CD14-positive monocyte (primary cell): ENCODE data around the gene DMAC1. TPM values are rescaled to one million over a fixed set of nuclear protein-coding genes. Genes with fewer than 3 reads are reported as not detected.

Source experiments
- DNase-seq, 3 donors: peaks; one replicate each; pipeline ENCODE4 v3.0.0-alpha.2; 2011 to 2022
- H2AFZ ChIP-seq: 2 replicates; pipeline ENCODE4 v1.6.0; 2012; ENCODE audit warnings: mild to moderate bottlenecking, low read depth, low read length, inconsistent platforms; ENCODE audit not compliant: insufficient read depth, poor library complexity, severe bottlenecking
- H3K27ac ChIP-seq, 2 donors: 1 replicate in 1 of 2; 2 replicates in 1 of 2; pipeline ENCODE4 v1.5.1; 2012 to 2013; ENCODE audit warnings: low read length in 2 of 2, control low read depth in 1 of 2, inconsistent platforms in 1 of 2, low read depth in 1 of 2, mild to moderate bottlenecking in 1 of 2
- H3K27me3 ChIP-seq, 2 donors: one replicate each; pipeline versions ENCODE4 v1.6.0 to v1.6.1; 2011 to 2013; ENCODE audit warnings: low read length in 2 of 2; ENCODE audit not compliant: control insufficient read depth in 2 of 2, insufficient read depth in 2 of 2
- H3K36me3 ChIP-seq, 2 donors: replicated peaks in 1 of 2; 1 replicate in 1 of 2; 2 replicates in 1 of 2; pipeline versions ENCODE4 v1.5.1 to v1.6.1; 2012 to 2013; ENCODE audit warnings: low read length in 2 of 2, control low read depth in 1 of 2, inconsistent platforms in 1 of 2, mild to moderate bottlenecking in 1 of 2; ENCODE audit not compliant: insufficient read depth in 2 of 2, control insufficient read depth in 1 of 2
- H3K4me1 ChIP-seq, 2 donors: 1 replicate in 1 of 2; 2 replicates in 1 of 2; pipeline versions ENCODE4 v1.5.1 to v1.6.1; 2012 to 2013; ENCODE audit warnings: low read length in 2 of 2, control low read depth in 1 of 2, inconsistent platforms in 1 of 2, mild to moderate bottlenecking in 1 of 2, moderate library complexity in 1 of 2; ENCODE audit not compliant: insufficient read depth in 2 of 2, control insufficient read depth in 1 of 2
- H3K4me2 ChIP-seq: replicated peaks from 2 replicates; pipeline ENCODE3; 2012; ENCODE audit warnings: low read length, moderate library complexity, mild to moderate bottlenecking; ENCODE audit not compliant: poor library complexity, severe bottlenecking; ENCODE audit errors: extremely low read depth
- H3K4me3 ChIP-seq, 3 experiments: fragments of 200-600 bp in 1 of 3; sonication (generic) in 1 of 3; replicated peaks in 1 of 3; 1 replicate in 2 of 3; 2 replicates in 1 of 3; pipeline ENCODE4 v1.5.1; 2011 to 2013; ENCODE audit warnings: low read length in 3 of 3, mild to moderate bottlenecking in 3 of 3, control low read depth in 2 of 3, low read depth in 2 of 3, inconsistent platforms in 1 of 3, moderate library complexity in 1 of 3
- H3K79me2 ChIP-seq: 2 replicates; pipeline ENCODE4 v1.6.0; 2012; ENCODE audit warnings: mild to moderate bottlenecking, control low read depth, inconsistent platforms, low read length, moderate library complexity; ENCODE audit not compliant: insufficient read depth
- H3K9ac ChIP-seq: 2 replicates; pipeline ENCODE4 v1.6.0; 2017; ENCODE audit warnings: low read length, mild to moderate bottlenecking; ENCODE audit not compliant: insufficient read depth, poor library complexity, severe bottlenecking
- H3K9me3 ChIP-seq, 2 donors: replicated peaks in 1 of 2; 1 replicate in 1 of 2; 2 replicates in 1 of 2; pipeline versions ENCODE4 v1.5.1 to v1.6.1; 2012 to 2013; ENCODE audit warnings: low read length in 2 of 2, control low read depth in 1 of 2; ENCODE audit not compliant: control insufficient read depth in 1 of 2, insufficient read depth in 1 of 2
- H4K20me1 ChIP-seq: 2 replicates; pipeline ENCODE4 v1.6.0; 2012; ENCODE audit warnings: mild to moderate bottlenecking, low read length, control low read depth, moderate library complexity; ENCODE audit not compliant: insufficient read depth
- H3K27ac Mint-ChIP-seq, 7 donors: one replicate each; pipeline ENCODE4 v1.8.0; 2020; ENCODE audit warnings: mild to moderate bottlenecking in 7 of 7, mixed read lengths in 7 of 7, moderate library complexity in 6 of 7, inconsistent platforms in 2 of 7
- H3K27me3 Mint-ChIP-seq, 3 donors: one replicate each; pipeline ENCODE4 v1.8.0; 2021 to 2022; ENCODE audit warnings: low read depth in 3 of 3, mild to moderate bottlenecking in 3 of 3, mixed read lengths in 3 of 3, moderate library complexity in 3 of 3, inconsistent platforms in 1 of 3
- H3K36me3 Mint-ChIP-seq, 2 donors: one replicate each; pipeline ENCODE4 v1.8.0; 2020; ENCODE audit warnings: mixed read lengths in 2 of 2, inconsistent platforms in 1 of 2, mild to moderate bottlenecking in 1 of 2
- H3K4me1 Mint-ChIP-seq: one replicate; pipeline ENCODE4 v1.8.0; 2020; ENCODE audit warnings: mild to moderate bottlenecking, mixed read lengths
- H3K4me3 Mint-ChIP-seq, 2 donors: one replicate each; pipeline ENCODE4 v1.8.0; 2020; ENCODE audit warnings: mild to moderate bottlenecking in 2 of 2, mixed read lengths in 2 of 2, moderate library complexity in 1 of 2
- H3K9me3 Mint-ChIP-seq, 7 donors: one replicate each; pipeline ENCODE4 v1.8.0; 2020 to 2022; ENCODE audit warnings: mixed read lengths in 7 of 7, mild to moderate bottlenecking in 6 of 7, moderate library complexity in 6 of 7, inconsistent platforms in 2 of 7
- CTCF ChIP-seq: fragments of 200-600 bp; IDR thresholded peaks from one replicate; pipeline ENCODE4 v1.8.0; 2022; ENCODE audit warnings: antibody characterized with exemption, mild to moderate bottlenecking
- WGBS: methylation state at CpG from one replicate; pipeline ENCODE4 v1.1.5; 2013; ENCODE audit warnings: missing lambda C conversion rate; ENCODE audit not compliant: insufficient coverage; 5-methylcytosine and 5-hydroxymethylcytosine counted together
- intact Hi-C, 2 donors: fragments of 100-400 bp; cut with micrococcal nuclease; formaldehyde crosslinking; loops; one replicate each; pipeline versions ENCODE4 v1.15.0 to v1.15.1; 2023
- polyA plus RNA-seq, 3 donors: library from polyadenylated mRNA; depleted of rRNA in 1 of 3; unstranded in 2 of 3; stranded (reverse) in 1 of 3; fragments of 300-500 nt in 2 of 3; fragments of >200 nt in 1 of 3; fragmentation: Illumina TruSeq in 2 of 3; gene quantifications; 1 replicate in 2 of 3; 2 replicates in 1 of 3; pipeline ENCODE4 v1.2.3, GENCODE V29; 2012 to 2021

Gene DMAC1
- polyA plus RNA-seq, 3 donors, result 3.0 to 29.6 (median 25.4) TPM

- no peak for TF ChIP-seq CTCF
- peaks cover 0 to 4% of the 10 kb centered on the region in 2 donors for H3K9me3 ChIP-seq
- Mint-ChIP-seq H3K4me3 (no peak overlapping the region), H3K36me3 (no peaks in the 10 kb centered on the region), H3K27ac (no peak overlapping the region), H3K27me3 (peaks cover 0 to 4% (median 0%) of the 10 kb centered on the region in 3 donors), H3K9me3 (peaks cover 2 to 10% (median 7%) of the 10 kb centered on the region in 7 donors), H3K4me1 (no peaks in the 10 kb centered on the region)
- no peak overlapping the region for H3K9ac ChIP-seq
- H3K4me3 ChIP-seq, result no peak overlapping the region
- WGBS, result 0% methylated on average over 1 of the region's 2 CpGs
- H3K27ac ChIP-seq, result no peak overlapping the region
- no peaks in the 10 kb centered on the region for H4K20me1 ChIP-seq
- no peaks in the 10 kb centered on the region for H3K36me3 ChIP-seq
- no peak overlapping the region for H3K4me2 ChIP-seq
- H2AFZ ChIP-seq, result no peak overlapping the region
- H3K4me1 ChIP-seq, result no peaks in the 10 kb centered on the region
- no peak for DNase-seq
- H3K79me2 ChIP-seq, result no peaks in the 10 kb centered on the region
- intact Hi-C loops, result no loop called here
- no peaks in the 10 kb centered on the region for H3K27me3 ChIP-seq
Observed at GRCh38 chr9:7770111-7770510, 29.5 kb downstream of the DMAC1 start.

- Histone ChIP-seq H3K4me2 (no peak overlapping the region), H3K4me3 (no peak overlapping the region), H3K27me3 (no peaks in the 10 kb centered on the region), H3K27ac (no peak overlapping the region), H2AFZ (no peak overlapping the region), H3K79me2 (no peaks in the 10 kb centered on the region), H3K9me3 (peaks cover 0 to 4% of the 10 kb centered on the region in 2 donors), H3K4me1 (no peaks in the 10 kb centered on the region), H3K9ac (no peak overlapping the region), H4K20me1 (no peaks in the 10 kb centered on the region), H3K36me3 (no peaks in the 10 kb centered on the region)
- H3K4me1 Mint-ChIP-seq, result no peaks in the 10 kb centered on the region
- WGBS, result no CpG with 5 or more reads among the region's 3 CpGs
- H3K27me3 Mint-ChIP-seq, result no peaks in the 10 kb centered on the region
- no peak overlapping the region for H3K27ac Mint-ChIP-seq
- no peak for TF ChIP-seq CTCF
- H3K9me3 Mint-ChIP-seq, result peaks cover 3 to 14% (median 9%) of the 10 kb centered on the region in 7 donors
- intact Hi-C loops, result no loop called here
- H3K36me3 Mint-ChIP-seq, result no peaks in the 10 kb centered on the region
- no peak for DNase-seq
- H3K4me3 Mint-ChIP-seq, result no peak overlapping the region
Observed at GRCh38 chr9:7762600-7762999, 37.0 kb downstream of the DMAC1 start.
